AG09309 (cell line): ENCODE measurements around the gene PHF21A.

Experiments
- DNase-seq: peaks from one replicate; pipeline ENCODE4 v3.0.0-alpha.2; 2010; ENCODE audit warnings: low read depth
- H3K4me3 ChIP-seq: 2 replicates; pipeline ENCODE4 v1.5.1; 2011; ENCODE audit warnings: mild to moderate bottlenecking, low read depth, low read length, moderate library complexity; ENCODE audit not compliant: control insufficient read depth
- CTCF ChIP-seq: IDR thresholded peaks from 2 replicates; pipeline ENCODE4 v1.5.1; 2011; ENCODE audit warnings: mild to moderate bottlenecking, low read depth, low read length, inconsistent platforms; ENCODE audit not compliant: insufficient read depth, control insufficient read depth; ENCODE audit errors: missing control alignments

The PHF21A gene

DNA sequence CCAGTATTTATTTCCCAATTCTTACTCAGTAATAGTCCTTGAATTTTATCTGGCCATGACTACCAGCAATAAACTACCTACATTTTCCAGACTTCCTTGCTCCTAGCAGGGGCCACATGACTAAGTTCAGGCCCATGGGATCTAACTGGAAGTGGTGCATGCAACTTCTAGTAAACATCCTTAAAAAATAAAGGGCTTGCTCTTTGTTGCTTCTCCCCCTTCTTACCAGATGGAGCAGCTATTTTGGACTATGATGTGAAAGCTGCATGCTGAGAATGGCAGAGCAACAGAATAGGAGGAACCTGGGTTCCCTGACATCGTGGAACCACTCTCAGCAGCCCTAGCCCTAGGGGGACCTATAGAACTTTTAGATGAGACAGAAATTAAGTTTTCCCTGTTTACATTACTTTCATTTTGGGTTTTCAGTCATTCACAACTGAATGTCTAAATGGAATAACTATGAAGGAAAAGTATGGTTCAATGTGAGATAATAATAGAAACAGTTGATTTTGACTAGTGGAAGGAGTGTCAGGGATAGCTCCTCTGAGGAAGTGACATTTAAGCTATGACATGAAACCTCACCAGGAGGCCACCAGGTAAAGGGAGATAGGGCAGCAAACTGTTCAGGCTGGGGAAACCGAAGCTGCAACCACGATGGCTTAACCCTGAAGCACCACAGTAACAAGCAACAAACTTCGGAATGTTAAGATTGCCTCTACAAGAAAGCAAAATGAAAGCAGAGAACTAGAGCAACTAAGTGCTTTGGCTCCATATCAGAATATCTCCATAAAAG is 48.9 kb downstream of the PHF21A start:
- no peak for TF ChIP-seq CTCF
- no peak overlapping the region for H3K4me3 ChIP-seq
- no peak for DNase-seq

DNA sequence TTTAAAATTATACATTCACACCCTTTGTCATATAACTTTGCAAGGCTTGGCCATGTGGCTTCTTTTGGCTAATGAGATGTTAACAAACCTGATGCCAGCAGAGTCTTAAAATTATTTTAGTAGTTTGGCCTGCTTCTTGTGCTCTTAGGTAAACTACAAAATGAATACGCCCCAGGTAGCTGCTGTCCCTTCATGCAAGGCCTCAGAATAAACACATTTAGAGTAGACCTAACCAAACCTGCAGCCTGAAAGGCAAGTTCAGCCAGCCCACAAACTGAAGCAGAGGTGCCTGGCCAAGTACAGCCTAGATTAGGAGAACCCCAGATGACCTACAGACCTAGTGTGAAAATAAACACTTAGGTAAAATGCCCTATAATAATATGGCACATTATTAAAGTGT is 50.2 kb downstream of the PHF21A start:
- no peak for DNase-seq
- no peak for TF ChIP-seq CTCF
- no peak overlapping the region for H3K4me3 ChIP-seq

DNA sequence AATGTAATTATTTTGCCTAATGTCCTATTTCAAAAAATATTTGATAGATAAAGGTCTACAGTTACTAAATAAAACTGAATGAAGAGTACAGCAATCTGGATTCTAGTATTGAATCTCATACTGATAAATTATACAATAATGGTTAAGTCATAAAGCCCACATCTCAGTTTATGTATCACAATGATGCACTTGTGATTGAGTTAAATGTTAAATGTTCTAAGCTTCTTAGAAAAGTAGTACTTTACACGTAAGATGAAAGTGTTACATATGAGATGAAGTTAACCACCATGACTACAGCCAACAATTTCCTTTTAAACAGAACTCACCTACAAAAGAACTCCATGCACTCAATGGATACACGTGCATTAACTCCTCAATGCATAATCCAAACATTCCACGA is 51.7 kb downstream of the PHF21A start:
- H3K4me3 ChIP-seq, result no peak overlapping the region
- no peak for DNase-seq
- no peak for TF ChIP-seq CTCF

- H3K4me3 ChIP-seq, result no peak overlapping the region
- TF ChIP-seq CTCF, result no peak
- DNase-seq, result no peak
Measured at GRCh38 chr11:46066335-46066734, 54.9 kb downstream of the PHF21A start.

DNA sequence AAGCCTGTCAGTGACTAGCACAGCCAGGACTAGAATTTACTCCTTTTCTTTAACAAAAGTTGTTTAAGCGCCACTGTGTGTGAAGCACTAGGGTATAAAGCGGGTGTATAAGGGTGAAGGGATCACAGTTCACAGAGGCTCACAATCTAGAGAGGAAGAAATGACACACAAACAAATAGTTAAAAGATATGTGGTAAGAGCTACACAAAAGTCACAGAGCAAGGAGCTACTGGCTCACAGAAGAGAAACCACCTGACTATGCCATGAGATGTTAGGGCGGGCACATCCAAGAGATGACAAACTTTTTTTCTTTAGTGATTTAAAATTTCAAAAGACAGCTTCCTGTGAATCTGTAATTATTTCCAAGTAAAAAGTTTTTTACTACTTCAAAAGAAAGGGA is 55.6 kb downstream of the PHF21A start:
- H3K4me3 ChIP-seq, result no peak overlapping the region
- TF ChIP-seq CTCF, result no peak
- DNase-seq, result no peak

DNA sequence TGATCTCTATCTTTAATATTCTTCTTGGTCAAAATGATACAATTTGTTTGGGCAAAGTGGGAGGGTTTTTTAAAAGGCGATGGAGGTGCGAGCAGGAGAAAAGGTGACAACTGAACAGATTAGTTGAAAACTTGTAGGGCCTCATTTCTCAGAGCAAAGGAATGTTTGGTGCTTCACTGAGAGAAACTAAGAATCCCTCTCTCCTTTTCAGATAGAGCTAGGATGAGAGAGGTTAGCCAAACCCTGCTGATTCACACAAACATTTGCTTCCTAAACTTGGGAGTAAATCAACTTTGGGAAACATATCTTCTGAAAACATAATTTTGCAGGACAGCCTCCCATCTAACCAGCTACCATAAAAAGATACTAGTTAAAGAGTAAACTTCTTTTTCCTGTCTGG is 57.0 kb downstream of the PHF21A start:
- H3K4me3 ChIP-seq, result no peak overlapping the region
- DNase-seq, result no peak
- TF ChIP-seq CTCF, result no peak
